Amygdala (tissue), 56 donors: ENCODE measurements around the gene PLA1A.
"Not testable (repeated sequence)": the region's sequence is repeated elsewhere in the genome, so short reads cannot be mapped to it uniquely, and the experiment has no call there.

Experiments used
- DNase-seq, 56 donors: peaks; one replicate each; lab custom pipeline; 2025; lab: John Stamatoyannopoulos, UW

The PLA1A gene

DNA sequence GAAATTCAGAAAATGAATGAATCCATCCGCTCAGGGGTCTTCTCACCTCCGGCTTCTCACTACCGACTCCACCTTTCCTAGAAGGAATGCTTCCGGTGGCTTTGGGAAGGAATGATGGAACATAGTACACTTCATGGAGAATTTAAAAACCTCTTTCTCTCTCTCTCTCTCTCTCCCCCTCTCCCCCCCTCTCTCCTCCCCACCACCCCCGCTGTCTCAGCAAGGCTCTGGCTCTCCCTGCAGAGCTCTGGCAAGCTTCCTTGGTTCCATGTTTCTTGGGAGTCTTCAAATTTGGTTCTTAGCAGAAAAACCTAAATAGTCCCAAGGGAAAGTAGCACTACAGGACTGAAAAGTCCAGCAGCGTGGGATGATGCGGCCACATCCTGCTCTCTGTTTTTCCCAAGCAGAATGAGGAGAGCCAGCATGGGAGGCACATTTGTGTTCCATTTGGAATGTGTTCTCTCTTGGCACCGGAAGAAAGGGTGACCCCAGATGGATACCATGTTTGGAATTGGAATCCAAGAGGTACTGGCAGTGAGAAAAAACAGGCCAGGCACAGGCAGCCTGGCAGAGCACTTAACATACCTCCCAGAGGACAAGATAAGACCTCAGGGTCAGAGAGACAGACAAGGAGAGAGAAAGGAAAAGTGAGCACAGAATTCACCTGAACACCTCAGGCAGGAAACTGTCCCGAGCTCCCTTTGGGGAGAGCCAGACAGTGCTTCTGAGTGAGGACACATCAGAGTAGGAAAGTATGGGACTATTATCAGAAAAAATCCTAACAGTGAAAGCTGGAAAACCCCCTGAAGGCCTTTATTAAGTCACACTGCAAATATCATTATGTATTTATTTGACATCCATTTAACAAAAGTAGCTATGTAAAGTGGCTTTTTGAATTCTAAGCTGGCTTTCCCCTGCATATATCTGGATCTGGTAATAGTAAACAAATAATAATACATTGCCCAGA lies 63.1 kb downstream of the PLA1A start, which contains the start of gene POPDC2:
Gene POPDC2 (minus strand): TSS at position 116 of the 967 bp plus-strand sequence. CDS start 166 bp downstream, outside the sequence.
- DNase-seq: no peak

- no peak for DNase-seq
These were observed 65.1 kb downstream of the PLA1A start for GRCh38 chr3:119662604-119663373.

DNA sequence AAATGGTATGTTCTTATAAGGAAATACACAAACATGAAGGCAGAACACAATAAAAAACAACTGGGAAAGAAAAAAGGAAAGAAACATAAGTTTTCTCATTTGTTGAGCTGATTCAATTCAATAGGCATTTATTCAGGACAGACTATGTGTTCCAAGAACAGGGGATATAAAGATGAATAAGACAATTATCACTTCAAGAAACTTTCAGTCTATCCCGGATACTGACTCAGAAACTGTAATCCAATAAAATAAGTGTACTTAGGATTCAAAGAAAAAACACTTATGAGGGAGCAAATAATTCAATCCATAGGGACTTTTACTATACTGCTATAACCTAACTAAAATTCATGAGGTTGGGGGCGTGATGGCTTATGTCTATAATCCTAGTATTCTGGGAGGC lies 66.2 kb downstream of the PLA1A start:
- DNase-seq: no peak

DNA sequence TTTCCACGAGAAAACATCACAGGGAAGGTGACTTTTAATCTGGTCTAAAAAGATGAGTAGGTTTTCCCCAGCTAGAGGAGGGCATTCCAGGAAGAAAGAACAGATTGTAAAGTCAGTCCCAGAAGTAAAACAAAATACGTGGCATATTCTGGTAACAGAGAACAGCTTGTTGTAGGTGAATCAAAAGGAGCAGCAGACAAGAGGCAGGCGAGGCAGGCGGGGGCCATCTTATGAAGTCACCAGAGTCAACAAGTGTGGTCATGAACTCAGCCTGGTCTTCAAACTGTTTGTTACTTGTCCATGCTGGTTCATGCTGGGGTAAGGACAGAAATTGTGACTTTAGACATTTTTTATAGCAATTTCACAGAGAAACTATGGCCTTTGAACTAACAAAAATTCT lies 66.7 kb downstream of the PLA1A start:
- no peak for DNase-seq

- DNase-seq: no peak
These were observed 67.2 kb downstream of the PLA1A start for GRCh38 chr3:119664850-119665379.

- no peak for DNase-seq
These were observed 68.4 kb downstream of the PLA1A start for GRCh38 chr3:119665954-119666559.

- DNase-seq: no peak
These were observed 72.4 kb downstream of the PLA1A start for GRCh38 chr3:119669906-119670570.

- no peak for DNase-seq
These were observed 75.1 kb downstream of the PLA1A start for GRCh38 chr3:119672776-119673175.

- no peak for DNase-seq
These were observed 76.2 kb downstream of the PLA1A start for GRCh38 chr3:119673875-119674274.

- DNase-seq: no peak
These were observed 77.6 kb downstream of the PLA1A start for GRCh38 chr3:119675188-119675874.

GRCh38 chr3:119676020-119676419 lies 78.3 kb downstream of the PLA1A start:
- DNase-seq: no peak

GRCh38 chr3:119676771-119677640 lies 79.3 kb downstream of the PLA1A start, which contains the start of gene COX17:
TSS of gene COX17 (minus strand) at chr3:119677406. CDS start at chr3:119677310, 96 bp downstream.
- peak; percentile 56 to 94 (median 86) for DNase-seq

DNA sequence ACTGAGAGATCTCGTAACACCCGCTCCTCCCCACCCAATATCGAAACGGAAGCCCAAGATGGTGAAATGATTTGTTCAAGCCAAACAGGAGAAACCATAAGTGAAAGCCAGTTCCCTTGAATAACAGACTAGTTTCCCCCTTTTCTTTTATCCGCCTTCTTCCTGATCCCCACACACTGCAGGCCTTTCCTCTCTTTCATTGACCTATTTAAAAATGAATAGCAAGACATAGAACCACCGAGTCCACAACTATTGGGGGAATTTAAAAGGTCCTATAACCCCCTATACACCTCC lies 79.9 kb downstream of the PLA1A start:
- no peak for DNase-seq

DNA sequence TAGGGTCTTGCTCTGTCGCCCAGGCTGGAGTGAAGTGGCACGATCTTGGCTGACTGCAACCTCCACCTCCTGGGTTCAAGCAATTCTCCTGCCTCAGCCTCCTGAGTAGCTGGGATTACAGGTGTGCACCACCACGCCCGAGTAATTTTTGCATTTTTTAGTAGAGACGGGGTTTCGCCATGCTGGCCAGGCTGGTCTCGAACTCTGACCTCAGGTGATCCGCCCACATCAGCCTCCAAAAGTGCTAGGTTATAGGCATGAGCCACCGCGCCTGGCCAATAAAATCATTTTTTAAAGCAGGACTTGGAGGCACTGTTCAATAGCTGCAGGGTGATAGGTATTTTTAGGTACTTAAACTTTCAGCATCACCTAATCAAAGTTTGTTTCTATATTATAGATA lies 80.5 kb downstream of the PLA1A start:
- DNase-seq: not testable (repeated sequence)
